NB4 (cell line): ENCODE data around the gene ZNF268.

Source experiments
- CTCF ChIP-seq: IDR thresholded peaks from one replicate; pipeline ENCODE4 v1.5.1; 2012; ENCODE audit warnings: low read depth, low read length
- MAX ChIP-seq: IDR thresholded peaks from 2 replicates; pipeline ENCODE4 v1.6.1; 2011; ENCODE audit warnings: low read depth, low read length
- MYC ChIP-seq: IDR thresholded peaks from 2 replicates; pipeline ENCODE4 v1.6.1; 2011; ENCODE audit warnings: low read depth, low read length

- no peak for TF ChIP-seq CTCF
- TF ChIP-seq MYC: no peak
- no peak for TF ChIP-seq MAX
These were observed 82.9 kb downstream of the ZNF268 start for GRCh38 chr12:133264173-133264572.
